Measurements from ENCODE around the gene DIPK2A. TPM values are rescaled to one million over a fixed set of nuclear protein-coding genes. Genes with fewer than 3 reads are reported as not detected.

Gene DIPK2A
- total and polyA plus RNA-seq, 2 donors (not counting 3 experiments of a cell fraction or from before 2014, with no cell fraction given) = 18.9 to 43.0 TPM

DNA sequence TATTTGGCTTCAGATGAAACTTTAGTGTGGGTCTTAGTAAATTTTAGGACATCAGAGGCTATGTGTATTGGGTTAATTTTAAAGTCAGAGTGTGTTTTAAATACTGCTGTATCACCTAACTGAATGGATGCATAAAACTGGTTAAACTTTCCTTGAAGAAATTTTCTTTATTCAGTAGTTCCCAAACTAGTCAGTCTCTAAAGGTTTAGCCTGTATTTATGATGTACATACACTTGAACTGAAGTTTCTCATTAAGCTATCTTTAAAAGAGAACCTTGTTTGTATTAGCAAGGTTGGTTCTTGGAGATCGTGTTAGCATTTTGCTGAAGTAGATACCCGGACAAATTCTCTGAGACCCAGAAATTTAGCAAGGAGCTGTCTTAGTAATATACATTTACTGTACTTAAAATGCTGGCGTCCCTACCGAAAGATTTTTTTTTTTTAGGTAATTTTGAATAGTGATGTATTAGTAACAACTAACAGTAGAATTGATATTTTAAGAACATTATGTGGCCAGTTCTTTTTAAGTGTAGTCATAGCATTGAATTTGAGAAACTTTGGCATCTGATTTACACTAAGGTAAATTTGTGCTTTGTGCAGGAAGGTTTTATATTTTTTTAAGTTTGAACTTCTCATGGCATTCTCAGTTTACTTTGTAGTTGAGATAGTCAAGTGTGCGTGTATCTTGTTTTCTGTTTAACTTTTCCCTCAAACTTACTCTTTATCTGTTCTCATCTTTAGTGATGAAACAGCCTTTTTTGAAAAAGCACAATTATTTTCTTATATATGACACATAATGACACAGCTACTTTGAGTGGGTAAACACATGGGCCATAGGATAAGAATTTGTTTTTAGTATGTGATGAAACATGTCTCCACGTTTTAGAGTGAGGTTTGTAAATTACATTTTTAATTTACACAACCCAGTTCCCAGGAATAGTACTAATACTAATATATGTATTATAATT lies 2.9 kb downstream of the DIPK2A start:
- peak overlapping the region; percentile 59 for H3K27ac ChIP-seq (ENCODE audit: insufficient read depth, low read depth, low read length)
- peak overlapping the region; percentile 96 for H3K9ac ChIP-seq (replicated peaks; ENCODE audit: extremely low read depth, insufficient read depth, low read length)
- ChIA-PET CTCF (interaction anchor here (0.7 to 6.7 kb wide), 9 partner anchors 11 to 1793 kb away, joined by 3 to 59 read pairs (median 4); no protein-coding TSS in a partner anchor), POLR2A (interaction anchor here (0.6 kb wide), 1 partner anchor 8 kb away, joined by 4 read pairs; no protein-coding TSS in a partner anchor)
- no peak for TF ChIP-seq EZH2 (IDR thresholded peaks at IDR 0.05; ENCODE audit: borderline replicate concordance, low read depth, low read length, severe bottlenecking)
- TF ChIP-seq MYC (IDR thresholded peaks at IDR 0.05; ENCODE audit: low read depth, low read length) = no peak
- TF ChIP-seq, protein P1, sequence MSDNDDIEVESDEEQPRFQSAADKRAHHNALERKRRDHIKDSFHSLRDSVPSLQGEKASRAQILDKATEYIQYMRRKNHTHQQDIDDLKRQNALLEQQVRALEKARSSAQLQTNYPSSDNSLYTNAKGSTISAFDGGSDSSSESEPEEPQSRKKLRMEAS (IDR thresholded peaks at IDR 0.05; ENCODE audit: insufficient read depth, insufficient read length) = no peak
- TF ChIP-seq FOS (IDR thresholded peaks at IDR 0.05; ENCODE audit: borderline replicate concordance, insufficient read depth, low read length) = peak; percentile 40
- TF ChIP-seq POLR2AphosphoS5 (IDR thresholded peaks at IDR 0.05; ENCODE audit: insufficient read depth, low read depth, low read length) = no peak
- TF ChIP-seq POLR2A (IDR thresholded peaks at IDR 0.05; ENCODE audit: low read depth, low read length) = no peak
- no peak for TF ChIP-seq JUN (IDR thresholded peaks at IDR 0.05; ENCODE audit: borderline replicate concordance, insufficient read depth, insufficient read length, low read depth)
- TF ChIP-seq, protein P2, sequence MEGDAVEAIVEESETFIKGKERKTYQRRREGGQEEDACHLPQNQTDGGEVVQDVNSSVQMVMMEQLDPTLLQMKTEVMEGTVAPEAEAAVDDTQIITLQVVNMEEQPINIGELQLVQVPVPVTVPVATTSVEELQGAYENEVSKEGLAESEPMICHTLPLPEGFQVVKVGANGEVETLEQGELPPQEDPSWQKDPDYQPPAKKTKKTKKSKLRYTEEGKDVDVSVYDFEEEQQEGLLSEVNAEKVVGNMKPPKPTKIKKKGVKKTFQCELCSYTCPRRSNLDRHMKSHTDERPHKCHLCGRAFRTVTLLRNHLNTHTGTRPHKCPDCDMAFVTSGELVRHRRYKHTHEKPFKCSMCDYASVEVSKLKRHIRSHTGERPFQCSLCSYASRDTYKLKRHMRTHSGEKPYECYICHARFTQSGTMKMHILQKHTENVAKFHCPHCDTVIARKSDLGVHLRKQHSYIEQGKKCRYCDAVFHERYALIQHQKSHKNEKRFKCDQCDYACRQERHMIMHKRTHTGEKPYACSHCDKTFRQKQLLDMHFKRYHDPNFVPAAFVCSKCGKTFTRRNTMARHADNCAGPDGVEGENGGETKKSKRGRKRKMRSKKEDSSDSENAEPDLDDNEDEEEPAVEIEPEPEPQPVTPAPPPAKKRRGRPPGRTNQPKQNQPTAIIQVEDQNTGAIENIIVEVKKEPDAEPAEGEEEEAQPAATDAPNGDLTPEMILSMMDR (IDR thresholded peaks at IDR 0.05; ENCODE audit: extremely low read depth in 1 of 2, insufficient read depth in 1 of 2, low read depth in 1 of 2, low read length in 2 of 2) = no peak
- peak; percentile 28 for TF ChIP-seq GATA2 (IDR thresholded peaks at IDR 0.05; ENCODE audit: insufficient read depth, insufficient read length, low read depth, low read length)
- BruUV-seq (replicated peaks) = no TSS peak
- peak; percentile 56 for DNase-seq (ENCODE audit: low read depth, low spot score)
- dilution Hi-C loops (cut with MboI; ENCODE audit: extremely low pct_ligation_motif_present, low sequenced_read_pairs) = no loop called here
- peak overlapping the region; percentile 62 to 98 (median 81) for H3K4me3 ChIP-seq (replicated peaks in 1 of 3; ENCODE audit: insufficient read depth in 1 of 3, low read depth in 1 of 3, low read length in 3 of 3)
- no peaks in the 10 kb centered on the region for H3K9me1 ChIP-seq (replicated peaks; ENCODE audit: control insufficient read depth, extremely low read depth, insufficient read depth, low read length)
- no peaks in the 10 kb centered on the region for H3K36me3 ChIP-seq (ENCODE audit: control insufficient read depth in 2 of 2, extremely low read depth in 1 of 2, insufficient read depth in 2 of 2, low read length in 2 of 2)
- peak overlapping the region; percentile 98 for H3K4me2 ChIP-seq (ENCODE audit: insufficient read depth, low read length)
- no peak for FAIRE-seq
- intact Hi-C loops (cut with micrococcal nuclease) = loop anchor here (1.0 to 10.0 kb wide), 7 partner anchors 87 to 1060 kb away; no protein-coding TSS in a partner anchor
- peaks cover 69% of the 10 kb centered on the region for H3K79me2 ChIP-seq (ENCODE audit: control insufficient read depth, insufficient read depth, low read length)
- peaks cover 30% of the 10 kb centered on the region for H3K4me1 ChIP-seq (ENCODE audit: control insufficient read depth, extremely low read depth, insufficient read depth, low read length)
- H3K9me3 ChIP-seq (replicated peaks; ENCODE audit: control insufficient read depth, insufficient read depth, low read length) = no peaks in the 10 kb centered on the region
- no peak overlapping the region for H2AFZ ChIP-seq (ENCODE audit: low read depth, low read length)
- no peaks in the 10 kb centered on the region for H3K27me3 ChIP-seq (ENCODE audit: control insufficient read depth in 2 of 2, insufficient read depth in 2 of 2, low read length in 2 of 2)
- peaks cover 6% of the 10 kb centered on the region for H4K20me1 ChIP-seq (replicated peaks; ENCODE audit: control insufficient read depth, extremely low read depth, insufficient read depth, low read length)
